ENCODE results near the gene ANO4.

- TF ChIP-seq, protein P1, sequence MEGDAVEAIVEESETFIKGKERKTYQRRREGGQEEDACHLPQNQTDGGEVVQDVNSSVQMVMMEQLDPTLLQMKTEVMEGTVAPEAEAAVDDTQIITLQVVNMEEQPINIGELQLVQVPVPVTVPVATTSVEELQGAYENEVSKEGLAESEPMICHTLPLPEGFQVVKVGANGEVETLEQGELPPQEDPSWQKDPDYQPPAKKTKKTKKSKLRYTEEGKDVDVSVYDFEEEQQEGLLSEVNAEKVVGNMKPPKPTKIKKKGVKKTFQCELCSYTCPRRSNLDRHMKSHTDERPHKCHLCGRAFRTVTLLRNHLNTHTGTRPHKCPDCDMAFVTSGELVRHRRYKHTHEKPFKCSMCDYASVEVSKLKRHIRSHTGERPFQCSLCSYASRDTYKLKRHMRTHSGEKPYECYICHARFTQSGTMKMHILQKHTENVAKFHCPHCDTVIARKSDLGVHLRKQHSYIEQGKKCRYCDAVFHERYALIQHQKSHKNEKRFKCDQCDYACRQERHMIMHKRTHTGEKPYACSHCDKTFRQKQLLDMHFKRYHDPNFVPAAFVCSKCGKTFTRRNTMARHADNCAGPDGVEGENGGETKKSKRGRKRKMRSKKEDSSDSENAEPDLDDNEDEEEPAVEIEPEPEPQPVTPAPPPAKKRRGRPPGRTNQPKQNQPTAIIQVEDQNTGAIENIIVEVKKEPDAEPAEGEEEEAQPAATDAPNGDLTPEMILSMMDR (IDR thresholded peaks at IDR 0.05): no peak
- TF ChIP-seq ZFX (IDR thresholded peaks at IDR 0.05; ENCODE audit: borderline replicate concordance): no peak
Measured at GRCh38 chr12:101064721-101065120, 270.1 kb downstream of the ANO4 start.
